Measurements from ENCODE around the gene CYBB.

- TF ChIP-seq CTCF (conservative IDR thresholded peaks at IDR 0.05 in 1 of 2, IDR thresholded peaks at IDR 0.05 in 1 of 2; ENCODE audit: low read depth in 1 of 2, low read length in 2 of 2) (no peak), EZH2 (IDR thresholded peaks at IDR 0.05; ENCODE audit: low read length, missing control alignments) (no peak)
Observed at GRCh38 chrX:37846141-37846540, 66.3 kb downstream of the CYBB start.
